KOPT-K1 (cell line): ENCODE data around the gene CBX3.
"Not testable (repeated sequence)": the region's sequence is repeated elsewhere in the genome, so short reads cannot be mapped to it uniquely, and the experiment has no call there.

Experiments
- H3K27ac ChIP-seq: fragments of 200-600 bp; sonication (generic); 2 replicates; pipeline ENCODE4 v1.5.1; 2016; ENCODE audit warnings: antibody characterized with exemption, mild to moderate bottlenecking, low read depth, low read length; ENCODE audit not compliant: poor library complexity, severe bottlenecking
- H3K36me3 ChIP-seq: fragments of 200-600 bp; sonication (generic); 2 replicates; pipeline ENCODE4 v1.5.1; 2017; ENCODE audit warnings: antibody characterized with exemption, mild to moderate bottlenecking, low read length, moderate library complexity; ENCODE audit not compliant: insufficient read depth
- H3K9me3 ChIP-seq: fragments of 200-600 bp; sonication (generic); 2 replicates; pipeline ENCODE4 v1.5.1; 2017; ENCODE audit warnings: antibody characterized with exemption, low read length, mild to moderate bottlenecking; ENCODE audit not compliant: insufficient read depth, poor library complexity, severe bottlenecking

Gene CBX3

DNA sequence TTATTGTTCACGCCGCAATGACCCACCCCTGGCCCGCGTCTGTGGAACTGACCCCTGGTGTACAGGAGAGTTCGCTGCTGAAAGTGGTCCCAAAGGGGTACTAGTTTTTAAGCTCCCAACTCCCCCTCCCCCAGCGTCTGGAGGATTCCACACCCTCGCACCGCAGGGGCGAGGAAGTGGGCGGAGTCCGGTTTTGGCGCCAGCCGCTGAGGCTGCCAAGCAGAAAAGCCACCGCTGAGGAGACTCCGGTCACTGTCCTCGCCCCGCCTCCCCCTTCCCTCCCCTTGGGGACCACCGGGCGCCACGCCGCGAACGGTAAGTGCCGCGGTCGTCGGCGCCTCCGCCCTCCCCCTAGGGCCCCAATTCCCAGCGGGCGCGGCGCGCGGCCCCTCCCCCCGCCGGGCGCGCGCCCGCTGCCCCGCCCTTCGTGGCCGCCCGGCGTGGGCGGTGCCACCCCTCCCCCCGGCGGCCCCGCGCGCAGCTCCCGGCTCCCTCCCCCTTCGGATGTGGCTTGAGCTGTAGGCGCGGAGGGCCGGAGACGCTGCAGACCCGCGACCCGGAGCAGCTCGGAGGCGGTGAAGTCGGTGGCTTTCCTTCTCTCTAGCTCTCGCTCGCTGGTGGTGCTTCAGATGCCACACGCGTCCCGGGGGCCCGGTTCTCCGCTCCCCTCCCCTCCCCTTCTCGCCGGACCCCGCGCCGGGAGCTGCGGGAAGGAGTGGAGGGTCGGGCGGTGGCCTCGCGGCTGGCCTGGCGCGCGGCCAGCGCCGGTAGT lies at the start of gene CBX3:
CBX3 (plus strand) TSS at position 499 of the 772 bp plus-strand sequence. CDS start 1,254 bp downstream, outside the sequence.
- no peaks in the 10 kb centered on the region for H3K9me3 ChIP-seq
- peaks cover 70% of the 10 kb centered on the region for H3K36me3 ChIP-seq
- peak within 1 kb of the TSS; percentile 99 for H3K27ac ChIP-seq

- Histone ChIP-seq H3K27ac (peak within 1 kb of the TSS; percentile 37), H3K9me3 (peaks cover 4% of the 10 kb centered on the region), H3K36me3 (no peaks in the 10 kb centered on the region)
These were observed 49.4 kb upstream of the CBX3 start, which contains the start of gene NFE2L3 for GRCh38 chr7:26151953-26152781. NFE2L3 (plus strand) TSS chr7:26152198; CDS start chr7:26152499, 301 bp downstream.

DNA sequence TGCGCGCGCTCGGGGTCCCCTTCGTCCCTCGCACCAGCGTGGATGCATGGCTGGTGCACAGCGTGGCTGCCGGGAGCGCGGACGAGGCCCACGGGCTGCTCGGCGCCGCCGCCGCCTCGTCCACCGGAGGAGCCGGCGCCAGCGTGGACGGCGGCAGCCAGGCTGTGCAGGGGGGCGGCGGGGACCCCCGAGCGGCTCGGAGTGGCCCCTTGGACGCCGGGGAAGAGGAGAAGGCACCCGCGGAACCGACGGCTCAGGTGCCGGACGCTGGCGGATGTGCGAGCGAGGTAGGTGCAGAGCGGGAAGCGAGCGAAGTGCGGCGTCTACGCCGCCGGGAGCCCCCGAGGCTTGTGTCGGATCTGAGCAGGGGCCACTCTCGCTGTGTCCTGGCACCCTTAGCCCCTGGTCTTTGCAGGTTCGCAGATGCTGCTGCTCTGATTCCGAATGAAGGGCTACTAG lies 48.7 kb upstream of the CBX3 start:
- H3K36me3 ChIP-seq, H3K27ac ChIP-seq, H3K9me3 ChIP-seq: not testable (repeated sequence)

GRCh38 chr7:26153241-26153822 lies 48.2 kb upstream of the CBX3 start:
- H3K27ac ChIP-seq = no peak overlapping the region

GRCh38 chr7:26153823-26154783 lies 47.4 kb upstream of the CBX3 start:
- H3K36me3 ChIP-seq = no peaks in the 10 kb centered on the region
- no peak overlapping the region for H3K27ac ChIP-seq

More at GRCh38 chr7:26153241-26153822, 48.2 kb upstream of the CBX3 start:
- Histone ChIP-seq H3K36me3 (no peaks in the 10 kb centered on the region), H3K9me3 (no peaks in the 10 kb centered on the region)

DNA sequence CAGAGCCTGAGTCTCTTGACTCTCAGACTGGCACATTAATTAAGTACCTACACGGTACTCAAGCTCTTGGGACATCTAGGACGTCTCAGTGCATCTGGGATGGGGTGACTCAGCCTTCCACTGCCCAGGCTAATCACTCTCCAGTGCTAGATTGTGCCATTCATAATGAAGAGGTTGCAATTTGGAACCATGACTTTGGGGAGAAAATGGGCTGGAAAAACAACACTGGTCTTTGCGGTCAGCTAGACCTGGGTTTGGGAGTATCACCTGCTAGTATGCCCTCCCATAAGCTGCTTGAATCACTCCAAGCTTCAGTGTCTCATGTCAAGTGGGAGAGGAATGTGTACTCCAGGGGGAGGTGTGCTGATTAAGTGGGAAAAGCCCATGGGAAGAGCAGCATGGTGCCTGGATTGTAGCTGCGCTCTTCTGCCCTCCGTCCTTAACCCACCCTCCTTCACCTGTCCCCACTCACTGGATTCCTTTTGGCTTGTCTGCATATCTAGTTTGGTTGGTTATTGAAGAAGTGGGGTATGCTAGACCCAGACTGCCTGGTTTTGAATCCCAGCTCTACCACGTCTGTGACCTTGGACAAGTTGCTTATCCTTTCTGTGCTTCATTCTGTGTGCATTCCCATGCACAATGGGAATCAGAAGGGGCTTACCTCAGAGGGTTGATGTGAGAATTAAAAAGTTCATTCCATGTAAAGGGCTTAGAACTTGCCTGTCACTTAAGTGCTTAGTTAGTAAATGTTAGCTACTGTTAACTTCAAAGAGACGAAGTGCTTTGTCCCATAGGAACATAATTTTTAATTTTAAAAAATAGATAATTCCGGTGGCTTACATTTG lies 45.8 kb upstream of the CBX3 start:
- no peaks in the 10 kb centered on the region for H3K36me3 ChIP-seq
- H3K9me3 ChIP-seq = no peaks in the 10 kb centered on the region
- H3K27ac ChIP-seq = peak overlapping the region; percentile 9

More at GRCh38 chr7:26153823-26154783, 47.4 kb upstream of the CBX3 start:
- H3K9me3 ChIP-seq = no peaks in the 10 kb centered on the region

- Histone ChIP-seq H3K9me3 (no peaks in the 10 kb centered on the region), H3K27ac (no peak overlapping the region), H3K36me3 (no peaks in the 10 kb centered on the region)
These were observed 44.8 kb upstream of the CBX3 start for GRCh38 chr7:26156451-26157420.

DNA sequence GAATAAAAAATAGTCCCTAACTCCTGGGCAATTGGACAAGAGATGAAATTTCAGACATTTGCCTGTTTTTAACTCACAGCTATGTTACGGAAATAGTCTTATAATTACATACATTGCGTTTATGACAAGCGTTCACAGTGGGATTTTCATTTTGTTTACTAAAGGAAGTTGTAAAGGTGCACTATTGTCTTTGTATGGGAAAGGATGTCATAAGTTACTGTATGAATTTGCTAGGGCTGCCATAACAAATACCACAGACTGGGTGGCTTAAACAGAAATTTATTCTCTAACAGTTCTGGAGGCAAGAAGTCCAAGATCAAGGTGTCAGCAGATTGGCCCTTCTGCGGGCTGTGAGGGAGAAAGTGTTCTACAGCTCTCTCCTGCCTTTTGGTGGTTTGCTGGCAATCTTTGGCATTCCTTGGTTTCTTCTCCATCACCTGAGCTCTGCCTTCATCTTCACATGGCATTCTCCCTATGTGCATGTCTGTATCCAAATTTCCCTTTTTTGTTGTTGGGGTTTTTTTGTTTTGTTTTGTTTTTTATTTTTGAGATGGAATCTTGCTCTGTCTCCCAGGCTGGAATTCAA lies 43.9 kb upstream of the CBX3 start:
- Histone ChIP-seq H3K36me3 (no peaks in the 10 kb centered on the region), H3K9me3 (no peaks in the 10 kb centered on the region), H3K27ac (no peak overlapping the region)

GRCh38 chr7:26159243-26159642 lies 42.3 kb upstream of the CBX3 start:
- H3K36me3 ChIP-seq = no peaks in the 10 kb centered on the region
- no peak overlapping the region for H3K27ac ChIP-seq
- no peaks in the 10 kb centered on the region for H3K9me3 ChIP-seq

GRCh38 chr7:26160896-26161295 lies 40.6 kb upstream of the CBX3 start:
- Histone ChIP-seq H3K9me3 (no peaks in the 10 kb centered on the region), H3K27ac (no peak overlapping the region), H3K36me3 (no peaks in the 10 kb centered on the region)

- Histone ChIP-seq H3K27ac (no peak overlapping the region), H3K9me3 (no peaks in the 10 kb centered on the region), H3K36me3 (no peaks in the 10 kb centered on the region)
These were observed 39.1 kb upstream of the CBX3 start for GRCh38 chr7:26162431-26162830.

- not testable (repeated sequence) for H3K9me3 ChIP-seq, H3K36me3 ChIP-seq, H3K27ac ChIP-seq
These were observed 37.7 kb upstream of the CBX3 start for GRCh38 chr7:26163804-26164203.
